ENCODE results near the gene CHRM1.

DNA sequence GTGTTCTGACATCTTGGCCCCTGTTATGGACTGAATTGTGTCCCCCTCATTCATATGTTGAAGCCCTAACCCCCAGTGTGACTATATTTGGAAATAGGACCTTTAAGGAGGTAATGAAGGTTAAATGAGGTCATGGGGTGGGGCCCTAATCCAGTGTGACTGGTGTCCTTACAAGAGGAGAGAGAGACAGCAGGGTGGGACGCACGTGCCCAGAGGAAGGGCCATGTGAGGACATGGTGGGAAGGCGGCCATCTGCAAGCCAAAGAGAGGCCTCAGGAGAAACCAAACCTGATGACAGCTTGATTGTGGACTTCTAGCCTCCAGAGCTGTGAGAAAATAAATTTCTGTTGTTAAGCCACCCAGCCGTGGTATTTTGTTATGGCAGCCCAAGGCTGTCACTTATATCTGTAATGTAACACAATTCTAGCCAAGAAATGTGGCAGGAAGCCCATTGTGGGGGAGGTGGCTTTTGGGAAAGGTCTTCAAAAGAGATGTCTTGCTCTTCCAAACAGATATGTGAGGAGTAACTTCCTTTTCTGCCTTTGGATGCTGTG is 39.9 kb upstream of the CHRM1 start:
- TF ChIP-seq EZH2 (IDR thresholded peaks at IDR 0.05; ENCODE audit: borderline replicate concordance, low read length): no peak
- TF ChIP-seq, protein P1, sequence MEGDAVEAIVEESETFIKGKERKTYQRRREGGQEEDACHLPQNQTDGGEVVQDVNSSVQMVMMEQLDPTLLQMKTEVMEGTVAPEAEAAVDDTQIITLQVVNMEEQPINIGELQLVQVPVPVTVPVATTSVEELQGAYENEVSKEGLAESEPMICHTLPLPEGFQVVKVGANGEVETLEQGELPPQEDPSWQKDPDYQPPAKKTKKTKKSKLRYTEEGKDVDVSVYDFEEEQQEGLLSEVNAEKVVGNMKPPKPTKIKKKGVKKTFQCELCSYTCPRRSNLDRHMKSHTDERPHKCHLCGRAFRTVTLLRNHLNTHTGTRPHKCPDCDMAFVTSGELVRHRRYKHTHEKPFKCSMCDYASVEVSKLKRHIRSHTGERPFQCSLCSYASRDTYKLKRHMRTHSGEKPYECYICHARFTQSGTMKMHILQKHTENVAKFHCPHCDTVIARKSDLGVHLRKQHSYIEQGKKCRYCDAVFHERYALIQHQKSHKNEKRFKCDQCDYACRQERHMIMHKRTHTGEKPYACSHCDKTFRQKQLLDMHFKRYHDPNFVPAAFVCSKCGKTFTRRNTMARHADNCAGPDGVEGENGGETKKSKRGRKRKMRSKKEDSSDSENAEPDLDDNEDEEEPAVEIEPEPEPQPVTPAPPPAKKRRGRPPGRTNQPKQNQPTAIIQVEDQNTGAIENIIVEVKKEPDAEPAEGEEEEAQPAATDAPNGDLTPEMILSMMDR (conservative IDR thresholded peaks at IDR 0.05 in 1 of 2, IDR thresholded peaks at IDR 0.05 in 1 of 2; ENCODE audit: extremely low read depth in 1 of 2, insufficient read depth in 1 of 2, low read depth in 1 of 2, low read length in 2 of 2): no peak
